KMS-11 (cell line): ENCODE data around the gene PCDH19.

Experiments
- H2AFZ ChIP-seq: fragments of 200-600 bp; sonication (generic); 2 replicates; pipeline ENCODE4 v1.6.1; 2016; ENCODE audit warnings: antibody characterized with exemption, mixed run types, low read depth
- H3K27ac ChIP-seq: fragments of 200-600 bp; sonication (generic); 2 replicates; pipeline ENCODE4 v1.6.1; 2016; ENCODE audit warnings: mild to moderate bottlenecking, mixed run types
- H3K27me3 ChIP-seq: fragments of 200-600 bp; sonication (generic); 2 replicates; pipeline ENCODE4 v1.6.1; 2017; ENCODE audit warnings: mild to moderate bottlenecking, low read depth, mixed run types, moderate library complexity; ENCODE audit not compliant: insufficient read depth
- H3K36me3 ChIP-seq: fragments of 200-600 bp; sonication (generic); 2 replicates; pipeline ENCODE4 v1.6.1; 2017; ENCODE audit warnings: mild to moderate bottlenecking, mixed run types; ENCODE audit not compliant: insufficient read depth
- H3K4me1 ChIP-seq: fragments of 200-600 bp; sonication (generic); 2 replicates; pipeline ENCODE4 v1.6.1; 2016; ENCODE audit warnings: mild to moderate bottlenecking, low read depth, mixed run types; ENCODE audit not compliant: poor library complexity, severe bottlenecking
- H3K4me2 ChIP-seq: fragments of 200-600 bp; sonication (generic); 2 replicates; pipeline ENCODE4 v1.7.0; 2016; ENCODE audit warnings: mild to moderate bottlenecking, mixed run types
- H3K4me3 ChIP-seq: fragments of 200-600 bp; sonication (generic); IDR thresholded peaks from 2 replicates; pipeline ENCODE4 v1.6.1; 2017; ENCODE audit warnings: low read depth, low read length, mixed read lengths; ENCODE audit not compliant: insufficient read depth
- H3K79me2 ChIP-seq: fragments of 200-600 bp; sonication (generic); 2 replicates; pipeline ENCODE4 v1.6.1; 2016; ENCODE audit warnings: low read depth, mixed run types; ENCODE audit not compliant: insufficient read depth
- H3K9ac ChIP-seq: fragments of 200-600 bp; sonication (generic); 2 replicates; pipeline ENCODE4 v1.6.1; 2016; ENCODE audit warnings: mild to moderate bottlenecking, mixed run types
- H4K20me1 ChIP-seq: fragments of 200-600 bp; sonication (generic); 2 replicates; pipeline ENCODE4 v1.6.1; 2016; ENCODE audit warnings: mild to moderate bottlenecking, mixed run types; ENCODE audit not compliant: insufficient read depth
- CTCF ChIP-seq: fragments of 200-600 bp; sonication (generic); conservative IDR thresholded peaks from 2 replicates; pipeline ENCODE4 v1.6.1; 2017; ENCODE audit warnings: low read depth, mild to moderate bottlenecking, antibody characterized with exemption, low read length, moderate library complexity, mixed read lengths

Gene PCDH19

DNA sequence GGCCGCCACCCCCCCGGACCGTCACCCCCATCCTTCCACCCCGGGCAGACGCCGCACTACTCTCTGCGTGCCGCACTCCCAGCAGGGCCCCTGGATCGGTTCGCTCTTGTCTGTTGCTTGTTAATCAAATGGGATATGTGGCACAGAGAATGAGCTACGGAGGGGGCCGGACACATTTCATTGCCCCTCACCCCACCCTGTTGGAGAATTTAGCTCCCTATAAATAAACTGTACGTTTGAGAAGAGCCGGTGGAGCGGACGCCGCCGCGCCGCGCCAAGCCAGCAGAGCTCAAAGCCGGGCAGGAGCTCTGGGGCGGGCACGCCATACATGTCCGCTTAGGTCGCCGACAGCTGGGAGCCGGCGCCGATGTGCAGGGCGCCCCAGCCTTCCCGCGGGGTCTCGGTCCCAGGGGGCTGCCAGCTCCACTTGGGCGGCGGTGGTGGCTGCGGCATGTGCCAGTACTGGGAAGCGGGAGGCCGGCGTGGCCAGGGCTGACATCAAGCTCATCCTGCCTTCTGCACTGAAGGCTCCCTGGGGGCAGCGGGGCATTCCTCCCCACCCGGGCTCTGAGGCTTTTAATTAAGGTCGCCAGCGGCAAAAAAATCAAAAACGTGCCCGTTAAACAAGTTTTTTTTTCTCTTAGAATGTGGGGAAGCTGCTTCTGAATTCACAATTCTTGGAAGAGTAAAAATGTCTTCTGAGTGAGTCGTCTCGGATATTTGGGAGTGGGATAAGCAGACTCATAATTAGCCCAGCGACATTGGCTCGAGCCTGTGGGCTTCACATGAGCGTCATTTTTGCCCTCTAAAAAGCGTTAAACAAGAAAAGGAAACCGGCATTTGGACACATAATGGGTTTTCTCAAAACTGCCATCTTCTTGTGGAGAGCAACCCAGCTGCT lies 1.1 kb upstream of the PCDH19 start:
- H4K20me1 ChIP-seq, result no peaks in the 10 kb centered on the region
- no peak overlapping the region for H3K27ac ChIP-seq
- no peaks in the 10 kb centered on the region for H3K36me3 ChIP-seq
- no peak overlapping the region for H3K4me2 ChIP-seq
- no peaks in the 10 kb centered on the region for H3K79me2 ChIP-seq
- H3K27me3 ChIP-seq, result no peaks in the 10 kb centered on the region
- H3K4me3 ChIP-seq, result no peak overlapping the region
- no peak overlapping the region for H3K9ac ChIP-seq
- H3K4me1 ChIP-seq, result no peaks in the 10 kb centered on the region
- no peak for TF ChIP-seq CTCF
- no peak overlapping the region for H2AFZ ChIP-seq

DNA sequence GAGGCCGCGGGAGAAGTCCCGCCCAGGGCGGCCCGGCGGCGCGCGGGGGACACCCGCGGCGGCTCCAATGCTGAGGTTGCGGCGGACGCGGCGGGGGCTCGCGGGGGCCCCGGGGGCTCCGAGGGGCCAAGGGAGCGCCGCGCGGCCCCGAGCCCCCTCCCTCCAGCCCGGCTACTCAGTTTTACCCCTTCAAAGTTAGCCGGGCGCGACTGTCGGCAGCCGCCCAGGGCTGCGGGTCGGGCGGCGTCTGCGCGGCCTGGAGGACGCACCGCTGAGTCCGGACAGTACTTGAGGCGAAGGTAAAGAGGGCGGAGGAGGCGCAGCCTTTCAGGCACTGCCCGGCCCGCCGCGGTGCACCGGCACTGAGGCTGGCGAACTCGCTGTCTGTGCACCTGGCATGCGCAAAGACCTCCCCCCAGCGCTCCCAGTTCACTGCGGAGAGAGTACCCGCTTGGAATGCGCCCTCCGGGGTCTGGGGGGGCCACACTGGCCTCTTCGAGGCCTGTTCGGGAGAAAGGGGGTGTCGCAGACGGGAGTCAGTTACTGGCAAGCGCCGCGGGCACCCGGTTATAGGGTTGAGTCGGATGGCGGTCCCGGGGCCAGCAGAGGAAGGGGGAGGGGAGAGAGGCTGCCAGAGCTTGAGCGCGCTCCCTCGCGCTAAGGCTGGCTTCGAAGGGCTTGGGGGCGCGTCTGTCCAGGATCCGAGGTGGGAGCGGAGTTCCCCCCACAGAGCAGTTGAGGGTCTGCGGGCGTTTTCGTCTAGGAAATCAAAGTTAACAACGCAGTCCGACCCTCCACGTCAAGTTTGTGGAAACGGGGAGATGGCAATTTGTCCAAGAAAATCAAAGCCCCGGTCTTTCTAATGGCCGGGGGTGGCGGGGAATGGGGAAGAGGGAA lies 1.1 kb downstream of the PCDH19 start:
- H3K36me3 ChIP-seq, result no peaks in the 10 kb centered on the region
- TF ChIP-seq CTCF, result no peak
- H3K79me2 ChIP-seq, result no peaks in the 10 kb centered on the region
- no peak overlapping the region for H2AFZ ChIP-seq
- no peaks in the 10 kb centered on the region for H3K4me1 ChIP-seq
- no peak overlapping the region for H3K4me3 ChIP-seq
- no peaks in the 10 kb centered on the region for H4K20me1 ChIP-seq
- H3K27ac ChIP-seq, result no peak overlapping the region
- no peak overlapping the region for H3K4me2 ChIP-seq
- H3K27me3 ChIP-seq, result no peaks in the 10 kb centered on the region
- no peak overlapping the region for H3K9ac ChIP-seq

- no peaks in the 10 kb centered on the region for H3K27me3 ChIP-seq
- H3K4me3 ChIP-seq, result no peak overlapping the region
- no peaks in the 10 kb centered on the region for H3K79me2 ChIP-seq
- H3K4me2 ChIP-seq, result no peak overlapping the region
- H3K4me1 ChIP-seq, result no peaks in the 10 kb centered on the region
- no peak for TF ChIP-seq CTCF
- H3K9ac ChIP-seq, result no peak overlapping the region
- H3K27ac ChIP-seq, result no peak overlapping the region
- no peaks in the 10 kb centered on the region for H4K20me1 ChIP-seq
- no peak overlapping the region for H2AFZ ChIP-seq
- H3K36me3 ChIP-seq, result no peaks in the 10 kb centered on the region
These were observed 2.0 kb downstream of the PCDH19 start for GRCh38 chrX:100407784-100408712.
